ENCODE measurements around the gene CAMK2D.

The CAMK2D gene

GRCh38 chr4:113773014-113773413 lies 11.5 kb upstream of the CAMK2D start:
- no peak overlapping the region for H3K27ac ChIP-seq
- TF ChIP-seq CTCF (IDR thresholded peaks at IDR 0.05): no peak
- no peaks in the 10 kb centered on the region for H3K36me3 ChIP-seq
- no peaks in the 10 kb centered on the region for H3K9me3 ChIP-seq
- H3K4me3 ChIP-seq (ENCODE audit: low read depth in 1 of 2, low read length in 1 of 2): no peak overlapping the region
- peaks cover 30% of the 10 kb centered on the region for H3K27me3 ChIP-seq
- H3K4me1 ChIP-seq (ENCODE audit: control insufficient read depth in 1 of 2, insufficient read depth in 1 of 2, low read depth in 1 of 2, low read length in 1 of 2): no peaks in the 10 kb centered on the region

GRCh38 chr4:113772319-113772718 lies 10.8 kb upstream of the CAMK2D start:
- no peaks in the 10 kb centered on the region for H3K36me3 ChIP-seq
- no peak overlapping the region for H3K27ac ChIP-seq
- H3K9me3 ChIP-seq: no peaks in the 10 kb centered on the region
- no peak for TF ChIP-seq CTCF (IDR thresholded peaks at IDR 0.05)
- no peak overlapping the region for H3K4me3 ChIP-seq (ENCODE audit: low read depth in 1 of 2, low read length in 1 of 2)
- H3K27me3 ChIP-seq: peaks cover 30% of the 10 kb centered on the region
- no peaks in the 10 kb centered on the region for H3K4me1 ChIP-seq (ENCODE audit: control insufficient read depth in 1 of 2, insufficient read depth in 1 of 2, low read depth in 1 of 2, low read length in 1 of 2)

GRCh38 chr4:113769744-113770143 lies 8.2 kb upstream of the CAMK2D start:
- H3K27ac ChIP-seq: no peak overlapping the region
- H3K4me1 ChIP-seq (ENCODE audit: control insufficient read depth in 1 of 2, insufficient read depth in 1 of 2, low read depth in 1 of 2, low read length in 1 of 2): no peaks in the 10 kb centered on the region
- peaks cover 28% of the 10 kb centered on the region for H3K27me3 ChIP-seq
- no peak overlapping the region for H3K4me3 ChIP-seq (ENCODE audit: low read depth in 1 of 2, low read length in 1 of 2)
- no peaks in the 10 kb centered on the region for H3K9me3 ChIP-seq
- TF ChIP-seq CTCF (IDR thresholded peaks at IDR 0.05): no peak
- H3K36me3 ChIP-seq: no peaks in the 10 kb centered on the region

- Histone ChIP-seq H3K27ac (no peak overlapping the region), H3K9me3 (no peaks in the 10 kb centered on the region)
- no peak for TF ChIP-seq CTCF (IDR thresholded peaks at IDR 0.05)
Observed at GRCh38 chr4:113768952-113769351, 7.4 kb upstream of the CAMK2D start.

GRCh38 chr4:113766882-113767281 lies 5.3 kb upstream of the CAMK2D start:
- no peak for TF ChIP-seq CTCF (IDR thresholded peaks at IDR 0.05)
- Histone ChIP-seq H3K27me3 (peaks cover 30% of the 10 kb centered on the region), H3K9me3 (no peaks in the 10 kb centered on the region), H3K36me3 (no peaks in the 10 kb centered on the region), H3K4me3 (ENCODE audit: low read depth in 1 of 2, low read length in 1 of 2) (no peak overlapping the region), H3K27ac (no peak overlapping the region), H3K4me1 (ENCODE audit: control insufficient read depth in 1 of 2, insufficient read depth in 1 of 2, low read depth in 1 of 2, low read length in 1 of 2) (peaks cover 5 to 8% of the 10 kb centered on the region in 2 experiments)

More at GRCh38 chr4:113768952-113769351, 7.4 kb upstream of the CAMK2D start:
- Histone ChIP-seq H3K4me1 (ENCODE audit: control insufficient read depth in 1 of 2, insufficient read depth in 1 of 2, low read depth in 1 of 2, low read length in 1 of 2) (no peaks in the 10 kb centered on the region), H3K4me3 (ENCODE audit: low read depth in 1 of 2, low read length in 1 of 2) (no peak overlapping the region), H3K36me3 (no peaks in the 10 kb centered on the region), H3K27me3 (peaks cover 28% of the 10 kb centered on the region)
